NCI-H69 (cell line): ENCODE results near the gene ADGRA1.
"Not testable (repeated sequence)": the region's sequence is repeated elsewhere in the genome, so short reads cannot be mapped to it uniquely, and the experiment has no call there.

Experiments
- DNase-seq: peaks from one replicate; lab custom pipeline; 2025; lab: John Stamatoyannopoulos, UW

Gene ADGRA1

DNA sequence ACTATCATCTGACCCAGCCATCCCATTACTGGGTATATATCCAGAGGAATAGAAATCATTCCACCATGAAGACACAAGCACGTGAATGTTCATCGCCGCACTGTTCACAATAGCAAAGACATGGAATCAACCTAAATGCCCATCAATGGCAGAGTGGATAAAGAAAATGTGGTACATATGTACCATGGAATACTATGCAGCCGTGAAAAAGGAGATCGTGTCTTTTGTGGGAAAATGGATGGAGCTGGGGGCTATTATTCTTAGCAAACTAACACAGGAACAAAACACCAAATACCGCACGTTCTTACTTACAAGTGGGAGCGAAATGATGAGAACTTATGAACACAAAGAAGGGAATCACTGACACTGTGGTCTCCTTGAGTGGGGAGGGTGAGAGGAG lies 62.5 kb downstream of the ADGRA1 start:
- DNase-seq: no peak

DNA sequence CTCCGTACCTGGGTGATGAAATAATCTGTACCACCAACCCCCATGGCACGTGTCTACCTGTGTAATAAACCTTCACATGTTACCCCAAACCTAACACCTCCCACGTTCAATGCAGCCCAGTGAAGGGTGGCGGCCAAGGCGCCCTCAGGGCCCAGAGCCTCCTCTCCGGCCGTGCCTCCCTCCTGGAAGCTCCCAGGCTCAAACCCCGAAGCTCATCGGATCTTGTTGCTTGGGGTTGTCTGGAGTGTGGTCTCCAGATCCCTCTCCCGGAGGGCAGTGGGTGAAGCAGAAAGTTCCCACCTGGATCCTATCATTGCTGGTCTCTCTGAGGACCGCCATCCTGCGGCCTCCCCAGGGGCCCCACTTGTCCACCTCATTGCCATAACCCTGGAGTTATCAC lies 62.9 kb downstream of the ADGRA1 start:
- DNase-seq: no peak

DNA sequence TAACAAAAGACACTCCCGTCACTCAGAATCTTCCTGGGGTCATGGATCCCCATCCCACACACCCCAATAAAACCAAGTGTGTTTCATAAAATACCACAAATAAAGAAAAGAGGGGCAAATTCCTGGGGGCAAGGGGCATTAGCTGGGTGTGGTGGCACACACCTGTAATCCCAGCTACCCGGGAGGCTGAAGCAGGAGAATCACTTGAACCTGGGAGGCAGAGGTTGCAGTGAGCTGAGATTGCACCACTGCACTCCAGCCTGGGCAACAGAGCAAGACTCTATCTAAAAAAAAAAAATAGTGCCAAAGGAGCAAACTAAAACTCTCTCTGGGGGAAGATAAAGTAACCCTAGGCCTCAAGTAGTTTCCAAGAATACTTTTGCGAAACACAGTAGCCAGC lies 63.3 kb downstream of the ADGRA1 start:
- DNase-seq: not testable (repeated sequence)

DNA sequence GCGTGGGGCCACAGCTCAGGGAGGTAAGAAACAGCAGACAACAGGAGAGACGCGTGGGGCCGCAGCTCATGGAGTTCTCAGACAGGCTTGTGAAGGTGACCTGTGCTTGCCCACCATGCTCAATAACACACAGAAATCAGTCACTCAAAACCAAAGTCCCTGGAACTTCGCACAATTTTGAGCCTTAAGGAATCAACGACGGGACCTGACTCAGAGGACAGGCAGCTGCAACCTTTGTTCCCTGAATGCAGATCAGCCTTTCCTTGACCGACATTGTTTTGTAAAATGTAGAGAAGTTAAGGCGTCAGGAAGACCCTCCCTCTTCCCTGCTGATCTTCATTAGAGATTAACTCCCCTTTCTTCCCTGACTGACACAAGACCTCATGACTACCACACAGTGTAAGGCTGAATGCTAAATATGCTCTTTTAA lies 63.8 kb downstream of the ADGRA1 start:
- no peak for DNase-seq

DNA sequence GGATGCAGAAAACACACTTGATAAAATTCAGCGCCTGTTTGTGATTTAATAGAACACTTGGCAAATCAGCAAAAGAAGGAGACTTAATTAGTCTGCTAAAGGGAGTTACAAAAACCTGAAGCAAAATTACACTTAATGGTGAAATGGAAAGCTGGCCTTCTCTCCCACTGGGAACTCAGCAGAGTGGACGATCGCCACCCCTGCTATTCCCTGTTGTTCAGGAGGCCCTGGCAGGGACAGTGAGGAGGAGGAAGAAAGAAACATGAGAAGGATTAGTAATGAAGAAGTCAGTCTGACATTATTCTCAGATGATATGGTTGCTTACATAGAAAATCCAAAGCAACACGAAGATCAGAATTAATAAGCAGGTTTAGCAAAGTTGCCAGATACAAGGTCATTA lies 66.7 kb downstream of the ADGRA1 start:
- DNase-seq: no peak

DNA sequence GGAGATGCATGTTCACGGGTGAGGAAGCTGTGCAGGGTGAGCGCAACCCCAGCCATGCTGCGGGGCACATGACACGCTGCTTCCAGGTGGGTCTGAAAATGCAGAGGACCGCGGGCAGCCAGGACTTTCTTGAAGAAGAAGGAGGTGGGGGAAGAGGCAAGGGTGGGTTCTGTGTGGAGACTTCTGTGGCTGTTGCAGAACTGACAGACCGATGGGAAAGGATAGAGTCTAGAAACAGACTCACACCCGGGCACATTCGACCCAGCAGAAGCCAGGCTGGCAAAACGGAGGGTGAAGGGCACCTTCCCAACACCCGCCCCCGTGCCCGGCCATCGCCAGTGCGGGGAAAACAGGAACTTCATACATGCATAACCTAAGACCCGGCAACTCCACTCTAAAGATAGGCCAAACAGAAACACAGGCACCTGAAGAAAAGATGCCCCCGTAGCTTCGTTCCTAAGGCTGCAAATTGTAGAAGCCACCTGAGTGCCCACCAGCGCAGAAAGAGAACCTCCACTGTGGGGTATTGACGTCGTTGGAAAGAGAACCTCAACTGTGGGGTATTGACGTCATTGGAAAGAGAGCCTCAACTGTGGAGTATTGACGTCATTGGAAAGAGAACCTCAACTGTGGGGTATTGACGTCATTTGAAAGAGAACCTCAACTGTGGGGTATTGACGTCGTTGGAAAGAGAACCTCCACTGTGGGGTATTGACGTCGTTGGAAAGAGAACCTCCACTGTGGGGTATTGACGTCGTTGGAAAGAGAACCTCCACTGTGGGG lies 67.5 kb downstream of the ADGRA1 start:
- DNase-seq: no peak

DNA sequence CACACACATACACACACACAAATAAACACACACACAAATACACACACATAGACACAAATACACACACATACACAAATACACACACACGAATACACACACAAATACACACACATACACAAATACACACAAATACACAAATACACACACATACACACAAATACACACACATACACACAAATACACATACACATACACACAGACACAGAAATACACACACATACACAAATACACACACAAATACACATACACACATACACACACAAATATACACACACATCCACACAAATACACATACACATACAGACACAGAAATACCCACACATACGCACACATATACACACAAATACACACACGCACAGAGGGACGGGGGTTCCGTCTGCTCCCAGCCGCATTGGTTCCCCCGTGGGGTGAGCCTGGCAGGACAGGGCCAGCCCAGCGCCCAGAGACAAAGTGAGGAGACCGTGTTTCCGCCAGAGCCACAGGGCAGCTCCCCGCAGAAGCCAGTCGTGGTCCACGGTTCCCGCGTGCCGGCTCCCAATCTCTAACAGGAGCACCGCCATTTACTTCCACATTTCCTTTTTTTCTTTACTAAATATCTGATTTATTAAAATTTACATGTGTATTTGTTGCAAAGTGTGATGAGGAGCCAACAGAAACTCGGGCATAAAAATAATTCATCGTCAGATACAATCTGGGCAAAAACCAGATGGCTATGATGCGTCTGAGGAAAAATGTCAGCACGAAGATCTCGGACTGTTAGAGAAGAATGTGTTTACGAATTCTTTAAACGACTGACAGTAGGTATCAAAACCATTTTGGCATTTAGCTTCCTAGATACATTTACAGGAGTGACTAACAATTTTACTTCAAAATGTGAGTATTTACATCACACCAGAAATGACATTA lies 69.2 kb downstream of the ADGRA1 start:
- no peak for DNase-seq

DNA sequence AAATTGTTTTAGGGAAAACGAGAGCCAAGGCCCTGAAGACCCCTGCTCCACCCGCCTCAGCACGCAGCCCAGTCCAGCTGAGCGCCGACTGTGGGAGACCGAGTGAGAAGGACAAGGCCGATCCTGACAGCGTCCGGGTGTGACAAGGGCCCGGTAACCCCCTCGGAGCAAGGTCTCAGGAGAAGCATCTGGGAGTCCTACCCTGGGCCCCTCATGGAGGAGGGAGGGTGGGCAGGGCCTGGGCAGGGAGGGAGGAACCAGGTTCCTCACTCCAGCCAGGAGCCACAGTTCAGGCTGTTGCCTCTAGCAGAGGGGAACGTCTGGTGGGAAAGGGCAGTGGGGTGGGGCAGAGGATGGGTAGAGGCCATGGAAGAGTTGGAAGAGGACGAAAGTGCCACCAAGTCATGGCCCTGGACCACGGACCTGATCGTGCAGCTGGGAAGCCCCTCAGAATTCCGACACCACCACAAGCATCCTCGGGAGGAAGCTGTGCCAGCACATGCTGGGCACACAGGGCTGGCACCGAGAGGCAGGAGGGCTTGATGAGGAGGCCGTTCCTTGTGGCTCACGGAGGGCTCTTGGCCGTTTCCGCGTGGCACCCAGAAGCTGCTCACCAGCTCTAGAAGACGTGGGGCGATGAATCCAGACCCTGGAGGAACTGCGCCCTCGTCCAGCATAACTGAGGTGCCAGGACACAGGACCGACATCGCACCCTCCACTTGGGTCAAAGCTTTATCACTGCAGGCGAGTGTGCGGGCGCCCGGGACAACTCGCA lies 70.1 kb downstream of the ADGRA1 start:
- DNase-seq: no peak

DNA sequence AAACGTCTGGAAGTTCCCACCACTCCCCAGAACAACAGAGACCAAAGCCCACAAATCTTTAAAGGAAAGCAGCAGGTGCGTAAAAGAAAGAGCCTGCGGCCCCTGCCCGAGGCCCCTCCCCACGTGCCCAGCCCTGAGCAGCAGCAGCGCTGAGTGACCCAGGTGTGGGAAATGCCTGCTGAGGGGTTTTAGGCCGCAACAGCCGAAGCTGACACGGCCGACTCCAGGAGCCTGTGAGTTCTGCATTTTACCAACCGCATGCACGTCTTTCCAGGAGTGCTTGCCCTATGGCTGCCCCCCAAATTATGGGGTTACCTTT lies 70.7 kb downstream of the ADGRA1 start:
- DNase-seq: no peak

DNA sequence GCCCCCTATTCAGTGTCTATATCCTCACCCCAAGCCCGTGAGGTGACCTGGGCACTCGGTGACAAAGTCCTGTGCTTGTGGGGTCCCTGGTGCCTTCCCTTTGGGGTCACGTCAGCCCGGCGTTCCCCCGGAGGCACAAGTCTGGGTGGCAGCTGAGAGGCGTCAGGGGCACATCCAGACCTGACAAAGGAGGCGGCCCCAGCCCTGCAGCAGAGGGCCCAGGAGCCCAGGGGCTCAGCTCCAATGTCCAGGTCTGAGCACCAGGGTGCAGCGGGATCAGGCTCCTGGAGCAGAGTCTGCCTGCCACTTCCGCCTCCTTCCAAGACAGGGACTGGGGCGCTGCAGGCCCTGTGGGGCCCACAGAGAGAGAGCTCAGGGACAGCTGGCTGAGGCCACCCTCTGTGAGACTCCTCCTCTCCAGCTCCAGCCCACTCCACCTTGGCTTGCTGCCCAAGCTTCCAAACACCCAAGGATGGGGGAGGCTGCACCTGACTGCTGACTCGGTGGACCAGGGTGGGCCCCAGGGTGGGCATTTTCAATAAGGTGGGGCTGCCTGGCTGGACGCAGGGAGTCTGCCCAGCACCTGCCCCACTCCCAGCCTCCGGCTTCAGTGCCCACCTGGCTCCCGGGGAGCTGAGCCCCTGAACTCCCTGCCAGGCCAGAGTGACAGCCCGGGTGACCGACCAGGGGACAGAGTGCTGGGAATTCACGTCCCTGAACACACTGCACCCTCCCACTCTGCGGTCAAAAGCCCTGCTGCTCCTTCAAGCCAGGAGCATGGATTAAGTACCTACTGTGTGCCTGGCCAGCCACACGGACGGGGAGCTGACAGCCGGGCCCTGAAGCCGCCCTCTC lies 71.3 kb downstream of the ADGRA1 start:
- DNase-seq: peak; percentile 35

DNA sequence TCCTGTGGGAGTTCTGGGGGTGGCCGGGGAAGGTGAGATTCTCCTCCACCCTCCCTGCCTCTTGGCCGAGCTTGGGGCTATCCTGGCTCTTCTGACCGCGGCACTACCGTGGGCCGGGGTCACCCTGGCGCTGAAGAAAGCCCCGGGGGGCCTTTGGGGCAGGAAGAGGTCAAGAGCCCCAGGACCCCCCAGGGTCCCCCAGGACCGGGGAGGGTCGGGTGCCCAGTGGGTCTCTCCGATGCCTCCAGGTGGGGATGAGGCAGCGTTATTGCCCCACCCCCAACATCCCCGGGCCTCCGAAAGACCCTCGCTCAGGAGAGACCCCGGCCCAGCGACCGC lies 71.9 kb downstream of the ADGRA1 start:
- no peak for DNase-seq

DNA sequence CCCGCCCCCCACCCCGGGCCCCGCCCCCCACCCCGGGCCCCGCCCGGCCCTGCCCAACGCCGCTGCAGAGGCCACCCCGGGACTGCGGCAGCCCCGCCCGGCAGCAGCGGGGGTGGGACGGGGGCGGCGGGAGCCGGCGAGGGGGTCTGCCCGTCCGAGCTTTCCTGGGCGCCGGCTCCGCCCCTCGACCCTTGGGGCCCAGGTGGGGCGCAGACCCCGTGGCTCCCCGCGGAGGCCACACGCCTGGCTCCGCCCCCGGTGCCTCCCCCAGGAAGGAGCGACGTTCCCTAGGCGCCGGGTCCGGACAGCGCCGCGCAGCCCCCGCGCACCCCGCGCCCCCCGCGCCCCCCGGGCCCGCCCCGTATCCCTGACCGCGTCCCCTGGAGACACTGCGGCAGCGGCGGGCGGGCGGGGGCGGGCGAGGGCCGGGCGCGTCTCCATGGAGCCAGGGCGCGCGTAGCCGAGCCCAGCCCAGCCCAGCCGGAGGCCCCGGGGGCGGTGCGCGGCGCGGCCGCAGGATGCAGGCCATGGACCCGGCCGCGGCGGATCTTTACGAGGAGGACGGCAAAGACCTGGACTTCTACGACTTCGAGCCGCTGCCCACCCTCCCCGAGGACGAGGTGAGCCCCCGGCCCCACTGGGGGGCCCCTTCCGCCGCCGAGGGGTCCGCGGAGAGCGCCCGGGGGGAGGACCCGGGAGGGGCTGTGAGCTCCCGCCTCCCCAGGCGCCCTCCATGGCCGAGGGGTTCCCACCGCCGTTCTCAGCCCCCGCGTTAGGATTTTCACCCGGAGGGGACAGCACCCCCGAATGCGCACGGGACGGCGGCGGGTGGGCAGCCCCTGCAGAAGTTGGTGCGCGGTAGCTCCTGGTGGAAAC lies 72.5 kb downstream of the ADGRA1 start, which contains the start of gene KNDC1:
KNDC1 (plus strand) TSS at position 270 of the 876 bp plus-strand sequence; CDS start at position 519, 249 bp downstream.
- DNase-seq: peak; percentile 29

DNA sequence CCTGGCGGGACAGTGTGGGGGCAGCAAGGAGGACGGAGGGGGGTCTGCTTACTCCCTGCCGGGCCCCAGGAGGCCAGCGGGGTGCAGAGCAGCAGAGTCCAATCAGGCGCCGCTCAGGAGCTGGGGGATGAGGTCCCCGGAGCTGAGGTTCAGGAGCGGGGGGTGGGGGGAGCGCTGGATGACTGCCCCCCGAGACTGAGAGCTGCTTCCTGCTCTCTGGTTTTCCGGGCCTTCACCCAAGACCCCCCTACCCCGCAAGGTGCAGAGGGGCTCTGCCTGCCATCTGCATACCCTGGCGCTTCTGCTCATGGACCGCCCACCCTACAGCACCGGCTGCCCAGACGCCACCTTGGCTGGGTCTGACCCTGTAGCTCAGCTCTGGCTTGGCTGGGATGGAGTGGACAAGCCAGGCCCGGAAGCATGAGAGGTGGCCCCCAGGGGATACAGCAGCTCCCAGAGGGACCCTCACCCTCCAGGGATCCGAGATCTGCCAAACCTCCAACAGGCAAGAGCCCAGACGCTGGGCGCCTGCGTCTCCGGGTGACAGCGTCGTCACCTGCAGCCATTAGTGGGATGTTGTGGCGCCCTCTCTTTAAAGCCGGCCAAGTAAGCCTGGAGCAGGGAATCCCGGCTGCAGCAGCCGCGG lies 73.2 kb downstream of the ADGRA1 start:
- no peak for DNase-seq

DNA sequence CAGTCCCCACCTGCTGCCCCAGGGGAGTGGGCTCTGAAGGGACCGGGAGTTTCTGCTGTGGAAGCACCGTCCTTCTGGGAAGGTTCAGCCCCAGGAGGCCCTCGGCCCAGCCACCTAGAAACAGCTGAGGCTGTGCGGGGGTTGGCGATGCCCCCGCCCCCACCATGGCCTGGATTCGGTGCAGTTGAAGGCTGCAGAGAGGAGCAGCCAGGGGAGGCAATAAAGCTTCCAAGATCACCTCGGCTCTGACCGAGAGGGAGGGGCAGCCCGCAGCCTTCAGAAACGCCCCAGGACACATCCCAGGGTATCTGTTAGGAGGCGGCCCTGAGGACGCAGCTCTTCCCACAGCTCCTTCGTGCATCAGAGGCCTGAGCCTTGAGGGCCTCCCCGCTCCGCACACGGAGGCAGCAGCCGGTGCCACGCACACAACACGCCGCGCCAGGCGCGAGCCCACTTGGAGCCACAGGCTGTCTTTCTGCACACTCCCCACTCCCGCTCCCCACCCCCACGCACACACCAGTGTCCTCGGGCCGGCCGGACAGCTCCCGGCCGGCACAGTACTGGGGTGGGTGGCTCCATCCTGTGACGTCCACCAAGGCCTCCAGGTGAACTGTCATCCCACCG lies 73.9 kb downstream of the ADGRA1 start:
- DNase-seq: no peak

DNA sequence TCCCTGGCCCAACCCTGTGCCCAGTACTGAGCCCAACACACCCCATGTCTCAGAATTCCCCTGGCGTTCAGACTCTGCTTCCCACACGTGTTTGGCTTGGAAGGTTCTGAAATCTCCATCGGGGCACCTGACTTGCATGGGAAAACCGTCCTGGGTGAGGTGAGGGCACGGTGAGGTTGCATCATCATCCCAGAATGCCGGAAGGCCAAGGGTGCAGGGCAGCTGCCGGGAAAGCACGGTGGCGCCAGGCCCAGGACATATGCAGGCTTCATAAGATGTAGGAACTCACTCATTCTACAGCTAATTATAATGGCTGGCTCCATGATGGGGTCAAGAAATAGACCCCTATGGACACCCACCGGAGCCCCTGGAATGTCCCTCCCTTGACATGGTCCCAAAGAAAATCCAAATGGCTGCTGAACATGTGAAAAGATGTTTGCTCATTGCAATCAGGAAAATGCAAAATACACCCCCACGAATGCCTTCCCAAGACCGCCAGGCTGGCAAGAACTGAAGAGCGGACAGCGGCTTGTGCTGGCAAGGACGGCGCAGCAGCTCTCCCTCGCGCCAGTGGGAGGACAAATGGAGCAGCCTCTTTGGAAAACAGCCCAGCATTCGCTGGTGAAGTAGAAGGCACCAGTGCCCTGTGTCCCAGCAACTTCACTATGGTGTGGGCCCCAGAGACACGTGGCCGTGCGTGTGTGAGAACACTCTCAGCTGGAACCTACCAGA lies 74.6 kb downstream of the ADGRA1 start:
- no peak for DNase-seq

DNA sequence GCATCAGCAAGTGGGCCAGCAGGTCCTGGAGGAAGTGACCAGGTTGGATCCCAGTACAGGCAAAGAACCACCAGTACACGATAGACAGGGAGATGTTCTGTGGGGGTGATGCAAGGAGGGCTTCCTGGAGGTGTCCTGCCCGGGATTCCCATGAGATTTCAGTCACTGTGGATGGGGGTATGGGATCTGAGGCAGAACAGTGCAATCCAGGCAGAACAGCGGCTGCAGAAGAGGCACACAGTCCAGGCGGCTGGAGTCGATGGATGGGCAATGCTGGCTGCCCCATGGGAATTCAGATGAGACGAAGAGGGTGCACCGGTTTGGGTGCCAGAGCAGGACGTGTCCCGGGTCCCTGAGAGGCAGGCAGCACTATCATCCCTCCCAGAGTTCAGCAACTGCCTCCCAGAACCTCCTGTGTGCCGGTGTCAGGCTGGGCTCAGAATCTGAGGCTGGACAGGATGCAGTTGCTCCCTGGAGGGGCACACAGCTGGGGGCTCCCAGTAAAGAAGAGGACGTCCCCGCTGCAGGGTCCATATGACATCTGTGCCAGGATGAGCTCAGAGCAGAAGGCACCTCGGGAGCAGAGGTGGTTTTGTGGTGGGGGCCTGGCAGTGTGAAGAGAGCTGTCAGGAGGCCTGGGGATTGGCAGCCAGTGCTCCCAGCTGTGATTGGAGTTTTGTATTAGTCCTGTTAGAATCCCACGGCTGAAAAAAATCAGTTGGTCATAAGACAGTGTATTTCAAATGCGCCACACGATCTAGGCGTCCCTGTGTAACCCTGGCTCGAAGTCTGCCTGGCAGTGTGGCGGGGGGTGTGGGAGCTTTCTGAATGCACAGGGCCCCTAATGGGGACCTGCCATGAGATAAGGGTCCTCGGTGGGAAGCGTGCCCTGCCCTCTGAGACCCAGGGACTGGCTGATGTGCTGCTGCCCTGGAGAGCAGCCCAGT lies 75.5 kb downstream of the ADGRA1 start:
- no peak for DNase-seq

DNA sequence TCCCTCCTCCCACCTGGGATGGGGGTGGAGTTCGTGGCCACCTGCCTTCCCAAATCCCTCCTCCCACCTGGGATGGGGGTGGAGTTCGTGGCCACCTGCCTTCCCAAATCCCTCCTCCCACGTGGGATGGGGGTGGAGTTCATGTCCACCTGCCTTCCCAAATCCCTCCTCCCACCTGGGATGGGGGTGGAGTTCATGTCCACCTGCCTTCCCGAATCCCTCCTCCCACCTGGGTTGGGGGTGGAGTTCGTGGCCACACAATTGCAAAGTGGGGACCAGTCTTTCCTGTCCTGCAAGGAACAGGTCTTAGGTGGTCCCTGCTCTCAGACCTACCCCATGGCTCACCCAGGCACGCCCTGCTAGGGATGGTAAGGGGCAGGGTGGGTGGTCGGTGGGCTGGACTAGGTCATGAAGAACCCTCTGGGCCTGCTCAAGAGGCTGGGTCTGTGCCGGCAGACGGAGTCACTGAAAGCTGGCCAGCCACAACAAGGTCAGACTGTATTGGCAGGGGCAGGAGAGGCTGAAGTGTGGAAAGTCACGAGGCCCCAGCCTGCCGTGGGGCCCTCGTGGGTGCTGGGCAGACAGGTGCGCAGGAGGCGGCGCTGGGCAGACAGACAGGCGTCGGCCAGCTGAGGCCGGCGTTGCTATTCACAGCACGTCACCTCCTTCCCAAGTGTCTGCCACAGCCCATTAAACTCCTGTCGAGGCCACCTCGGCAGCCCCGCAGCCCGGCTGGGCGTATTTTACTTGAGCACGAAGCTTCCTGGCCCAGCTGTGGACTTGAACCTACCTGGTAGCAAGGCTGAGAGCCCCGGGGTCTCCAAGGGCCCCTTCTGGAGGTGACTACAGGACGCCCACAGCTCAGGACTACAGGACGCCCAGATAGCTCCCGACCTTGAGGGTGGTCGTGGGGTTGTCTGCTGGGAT lies 76.4 kb downstream of the ADGRA1 start:
- DNase-seq: peak; percentile 23
